HEK293T (cell line): ENCODE results near the gene TRANK1.
A peak's percentile ranks its signal among the peaks of the same experiment; 100 is the strongest.
"Not testable (repeated sequence)": the region's sequence is repeated elsewhere in the genome, so short reads cannot be mapped to it uniquely, and the experiment has no call there.

Experiments used
- CTCF ChIA-PET: fragments of 350-600 bp; formaldehyde crosslinking; extraction: SDS; loops from one replicate; lab custom pipeline; 2021; ENCODE audit warnings: antibody characterized with exemption, inconsistent platforms; lab: Yijun Ruan, JAX
- POLR2A ChIA-PET: fragments of 350-600 bp; formaldehyde crosslinking; extraction: SDS; loops from one replicate; lab custom pipeline; 2020; ENCODE audit warnings: antibody characterized with exemption, inconsistent platforms; lab: Yijun Ruan, JAX
- DNase-seq: peaks from one replicate; pipeline ENCODE4 v3.0.0; 2012; ENCODE audit warnings: mixed read lengths; ENCODE audit errors: extremely low spot score
- ARNT ChIP-seq: fragments of 450-650 bp; IDR thresholded peaks from 2 replicates; pipeline ENCODE4 v1.6.1; 2017; ENCODE audit warnings: mild to moderate bottlenecking
- BHLHE40 ChIP-seq: fragments of 450-650 bp; IDR thresholded peaks from 2 replicates; pipeline ENCODE4 v1.6.1; 2016; ENCODE audit warnings: mild to moderate bottlenecking, moderate library complexity, borderline replicate concordance
- CTBP1 ChIP-seq: fragments of 450-650 bp; IDR thresholded peaks from 2 replicates; pipeline ENCODE4 v1.6.1; 2016; ENCODE audit warnings: borderline replicate concordance
- ELF4 ChIP-seq: fragments of 450-650 bp; IDR thresholded peaks from 2 replicates; pipeline ENCODE4 v1.6.1; 2017; ENCODE audit warnings: antibody characterized with exemption
- FOXA1 ChIP-seq: fragments of 450-650 bp; IDR thresholded peaks from 2 replicates; pipeline ENCODE4 v1.6.1; 2016; ENCODE audit warnings: mild to moderate bottlenecking
- FOXK2 ChIP-seq: fragments of 450-650 bp; IDR thresholded peaks from 2 replicates; pipeline ENCODE4 v1.6.1; 2016; ENCODE audit warnings: mild to moderate bottlenecking
- FOXM1 ChIP-seq: fragments of 450-650 bp; IDR thresholded peaks from 2 replicates; pipeline ENCODE4 v1.6.1; 2017; ENCODE audit warnings: mild to moderate bottlenecking, borderline replicate concordance
- HDGF ChIP-seq: fragments of 450-650 bp; IDR thresholded peaks from 2 replicates; pipeline ENCODE4 v1.6.1; 2017; ENCODE audit warnings: antibody characterized with exemption, borderline replicate concordance
- L3MBTL2 ChIP-seq: fragments of 450-650 bp; conservative IDR thresholded peaks from 2 replicates; pipeline ENCODE4 v1.6.1; 2016; ENCODE audit warnings: mild to moderate bottlenecking
- LEF1 ChIP-seq: fragments of 450-650 bp; IDR thresholded peaks from 2 replicates; pipeline ENCODE4 v1.6.1; 2017; ENCODE audit warnings: mild to moderate bottlenecking, borderline replicate concordance
- NFRKB ChIP-seq: fragments of 450-650 bp; IDR thresholded peaks from 2 replicates; pipeline ENCODE4 v1.6.1; 2016; ENCODE audit warnings: mild to moderate bottlenecking, moderate library complexity
- SP1 ChIP-seq: fragments of 450-650 bp; IDR thresholded peaks from 2 replicates; pipeline ENCODE4 v1.6.1; 2017
- SUZ12 ChIP-seq: fragments of 450-650 bp; IDR thresholded peaks from 2 replicates; pipeline ENCODE4 v1.6.1; 2016; ENCODE audit warnings: mild to moderate bottlenecking
- TARDBP ChIP-seq: fragments of 450-650 bp; IDR thresholded peaks from 2 replicates; pipeline ENCODE4 v1.6.1; 2016
- ZNF384 ChIP-seq: fragments of 450-650 bp; IDR thresholded peaks from 2 replicates; pipeline ENCODE4 v1.6.1; 2016
- TF ChIP-seq, protein P1 (sequence below): fragments of 450-650 bp; IDR thresholded peaks from 2 replicates; pipeline ENCODE4 v1.6.1; 2016

TRANK1 gene

DNA sequence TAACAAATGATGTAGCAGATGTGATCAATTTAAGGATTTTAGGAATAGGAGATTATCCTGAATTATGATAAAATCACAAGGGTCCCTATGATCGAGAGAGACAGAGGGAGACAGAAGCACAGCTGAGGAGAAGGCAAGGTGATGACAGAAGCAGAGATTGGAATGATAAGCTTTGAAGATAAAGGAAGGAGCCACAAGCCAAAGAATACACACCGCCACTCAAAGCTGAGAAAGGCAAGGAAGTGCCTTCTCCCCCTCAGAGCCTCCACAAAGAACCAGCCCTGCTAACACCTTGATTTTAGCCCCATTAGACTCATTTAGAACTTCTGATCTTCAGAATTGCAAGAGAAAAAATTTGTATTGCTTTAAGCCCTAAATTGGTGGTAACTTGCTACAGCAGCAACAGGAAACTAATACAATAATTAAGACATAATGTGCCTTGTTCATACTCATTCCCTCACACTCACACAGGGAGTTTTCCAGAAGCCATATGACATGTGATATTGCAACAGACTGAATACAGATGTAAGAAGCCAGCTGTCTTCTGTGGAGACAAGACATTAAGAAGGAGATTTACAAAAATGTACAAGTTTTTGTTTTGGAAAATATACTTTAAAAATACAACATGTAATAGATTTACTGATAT is 38.2 kb downstream of the TRANK1 start:
- ChIA-PET POLR2A (no interaction called here), CTCF (interaction anchor here (0.6 to 1.8 kb wide), 3 partner anchors 52 to 641 kb away, joined by 3 to 8 read pairs (median 6); no protein-coding TSS in a partner anchor)
- TF ChIP-seq TARDBP (no peak), ELF4 (no peak)
- no peak for DNase-seq

DNA sequence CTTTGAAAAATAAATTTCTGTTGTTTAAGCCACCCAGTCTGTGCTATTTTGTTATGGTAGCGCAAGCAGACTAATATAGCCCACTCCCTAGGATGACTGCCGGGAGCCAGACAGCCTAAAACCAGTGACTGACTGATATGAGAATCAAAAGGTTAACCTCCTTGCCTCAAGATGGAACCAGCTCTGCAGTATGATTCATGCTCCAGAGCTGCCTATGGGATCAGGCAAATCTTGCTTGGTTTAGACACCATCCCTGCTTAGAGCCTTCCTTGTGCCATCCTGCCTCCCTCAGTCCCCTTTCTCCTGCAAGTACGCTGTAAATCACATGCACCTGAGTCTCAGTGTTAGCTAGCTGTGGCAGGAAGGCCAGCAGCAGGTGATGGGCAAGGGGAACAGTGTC is 39.3 kb downstream of the TRANK1 start:
- CTCF ChIA-PET, result interaction anchor here (1.8 kb wide), 1 partner anchor 53 kb away, joined by 8 read pairs; no protein-coding TSS in a partner anchor
- POLR2A ChIA-PET, result no interaction called here
- no peak for TF ChIP-seq L3MBTL2
- TF ChIP-seq CTBP1, result no peak
- no peak for TF ChIP-seq NFRKB
- TF ChIP-seq FOXK2, result no peak
- TF ChIP-seq ARNT, result no peak
- no peak for TF ChIP-seq BHLHE40
- no peak for DNase-seq

DNA sequence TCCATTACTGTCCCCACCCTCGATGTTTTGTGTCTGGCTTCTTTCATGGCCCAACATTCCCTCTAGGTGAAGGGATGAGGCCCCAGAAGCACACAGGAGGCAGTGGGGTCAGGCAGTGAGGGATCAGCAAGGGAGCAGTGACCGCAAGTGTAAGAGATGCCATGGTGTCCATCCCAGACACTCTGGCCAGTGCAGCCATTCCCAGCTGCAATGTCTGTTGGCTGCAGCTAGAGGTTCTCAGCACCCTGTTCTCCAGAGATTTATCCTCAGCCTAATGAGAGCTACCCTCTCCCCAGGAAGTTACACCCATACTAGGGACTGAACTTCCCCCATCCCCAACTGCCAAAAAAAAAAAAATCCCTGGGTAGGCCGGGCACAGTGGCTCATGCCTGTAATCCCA is 40.2 kb downstream of the TRANK1 start:
- ChIA-PET CTCF (interaction anchor here (0.6 to 1.8 kb wide), 3 partner anchors 53 to 391 kb away, joined by 3 to 8 read pairs (median 4); no protein-coding TSS in a partner anchor), POLR2A (no interaction called here)
- TF ChIP-seq, protein P1, sequence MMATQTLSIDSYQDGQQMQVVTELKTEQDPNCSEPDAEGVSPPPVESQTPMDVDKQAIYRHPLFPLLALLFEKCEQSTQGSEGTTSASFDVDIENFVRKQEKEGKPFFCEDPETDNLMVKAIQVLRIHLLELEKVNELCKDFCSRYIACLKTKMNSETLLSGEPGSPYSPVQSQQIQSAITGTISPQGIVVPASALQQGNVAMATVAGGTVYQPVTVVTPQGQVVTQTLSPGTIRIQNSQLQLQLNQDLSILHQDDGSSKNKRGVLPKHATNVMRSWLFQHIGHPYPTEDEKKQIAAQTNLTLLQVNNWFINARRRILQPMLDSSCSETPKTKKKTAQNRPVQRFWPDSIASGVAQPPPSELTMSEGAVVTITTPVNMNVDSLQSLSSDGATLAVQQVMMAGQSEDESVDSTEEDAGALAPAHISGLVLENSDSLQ, result no peak
- TF ChIP-seq FOXA1 (no peak), L3MBTL2 (no peak), LEF1 (no peak), ZNF384 (no peak), SUZ12 (no peak), TARDBP (no peak), HDGF (no peak), NFRKB (no peak), ELF4 (no peak), FOXK2 (no peak), BHLHE40 (no peak), FOXM1 (no peak), SP1 (no peak)
- peak; percentile 22 for DNase-seq

DNA sequence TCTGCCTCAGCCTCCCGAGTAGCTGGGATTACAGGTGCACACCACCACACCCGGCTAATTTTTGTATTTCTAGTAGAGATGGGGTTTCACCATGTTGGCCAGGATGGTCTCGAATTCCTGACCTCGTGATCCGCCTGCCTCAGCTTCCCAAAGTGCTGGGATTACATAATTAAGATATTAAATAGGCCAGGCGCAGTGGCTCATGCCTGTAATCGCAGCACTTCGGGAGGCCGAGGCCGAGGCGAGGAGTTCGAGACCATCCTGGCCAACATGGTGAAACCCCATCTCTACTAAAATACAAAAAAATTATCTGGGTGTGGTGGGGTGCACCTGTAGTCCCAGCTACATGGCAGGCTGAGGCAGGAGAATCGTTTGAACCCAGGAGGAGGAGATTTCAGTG is 40.8 kb downstream of the TRANK1 start:
- CTCF ChIA-PET, result interaction anchor here (0.7 kb wide), 1 partner anchor 53 kb away, joined by 3 read pairs; no protein-coding TSS in a partner anchor
- DNase-seq, POLR2A ChIA-PET: not testable (repeated sequence)

DNA sequence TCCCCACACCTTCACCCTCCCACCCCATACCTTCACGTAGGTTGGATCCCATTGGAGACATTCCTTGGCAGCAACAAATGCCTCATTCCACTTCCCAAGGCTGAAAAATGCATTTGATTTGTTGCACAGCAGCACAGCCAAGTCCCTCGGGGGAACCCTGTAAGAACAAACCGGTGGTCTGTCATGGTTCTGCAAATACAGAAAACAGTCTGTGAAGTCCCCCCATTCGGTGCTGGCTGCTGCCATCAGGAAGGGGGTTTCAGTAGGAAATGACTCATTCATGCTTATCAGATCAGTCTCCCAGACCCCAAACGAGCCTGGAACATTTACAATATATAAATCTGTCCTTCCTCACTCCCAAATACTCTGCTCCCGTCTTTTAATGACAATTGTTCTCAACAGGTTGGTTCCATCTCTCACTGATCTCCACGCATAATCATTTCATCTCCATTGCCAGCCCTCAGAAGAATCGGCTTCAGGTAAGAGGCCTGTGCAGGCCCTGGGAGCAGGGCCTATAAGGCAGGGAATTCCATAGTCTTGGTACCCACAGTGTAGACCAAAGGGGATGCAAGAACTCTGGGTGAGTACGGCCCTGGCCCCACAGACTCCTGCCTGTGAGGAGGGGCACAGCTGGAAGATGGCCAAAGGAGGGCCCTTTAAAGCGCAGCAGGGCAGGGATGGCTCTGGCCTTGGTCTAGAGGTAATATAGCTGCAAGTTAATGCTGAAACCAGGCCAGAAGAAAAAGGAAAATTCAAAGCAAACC is 41.6 kb downstream of the TRANK1 start:
- POLR2A ChIA-PET, result no interaction called here
- CTCF ChIA-PET, result no interaction called here
- no peak for DNase-seq
- TF ChIP-seq, protein P1, result no peak
- no peak for TF ChIP-seq FOXM1

DNA sequence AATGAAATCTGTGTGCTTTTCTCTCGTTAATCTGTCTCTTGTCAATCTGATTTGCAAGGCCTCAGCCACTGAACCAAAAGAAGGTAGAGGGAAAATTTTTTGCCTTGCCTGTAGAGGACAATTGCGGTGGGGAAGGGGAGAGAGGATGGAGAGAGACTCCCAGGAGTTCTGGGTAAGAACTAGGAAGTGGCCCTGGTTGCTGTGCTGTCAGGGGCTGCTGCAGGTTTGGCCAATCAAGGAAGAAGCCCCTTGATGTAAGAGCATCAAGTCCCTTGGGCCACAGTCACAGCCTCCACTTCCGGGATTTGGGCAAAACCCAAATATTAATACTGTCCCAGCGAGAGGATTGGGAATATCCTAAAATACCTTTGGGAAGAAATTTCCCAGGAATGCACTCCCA is 43.3 kb downstream of the TRANK1 start:
- no peak for DNase-seq
- POLR2A ChIA-PET, result no interaction called here
- CTCF ChIA-PET, result no interaction called here
- TF ChIP-seq SP1 (no peak), FOXA1 (no peak), TARDBP (no peak), ZNF384 (no peak), FOXM1 (no peak), LEF1 (no peak), FOXK2 (no peak), ARNT (no peak), CTBP1 (no peak), SUZ12 (no peak), ELF4 (no peak), NFRKB (no peak), BHLHE40 (no peak), L3MBTL2 (no peak), HDGF (no peak)
- TF ChIP-seq, protein P1, result no peak
